ENCODE measurements around the gene SVEP1.

Gene SVEP1

GRCh38 chr9:110566156-110566555, 13.4 kb downstream of the SVEP1 start:
- no peak for TF ChIP-seq CTCF (conservative IDR thresholded peaks at IDR 0.05; ENCODE audit: low read depth, low read length)
- no peak for DNase-seq (ENCODE audit: low read depth)
- H3K4me3 ChIP-seq (ENCODE audit: low read length) = no peak overlapping the region

GRCh38 chr9:110561826-110562225, 17.7 kb downstream of the SVEP1 start:
- no peak for TF ChIP-seq CTCF (conservative IDR thresholded peaks at IDR 0.05; ENCODE audit: low read depth, low read length)
- no peak overlapping the region for H3K4me3 ChIP-seq (ENCODE audit: low read length)
- DNase-seq (ENCODE audit: low read depth) = no peak

- no peak for DNase-seq (ENCODE audit: low read depth)
- H3K4me3 ChIP-seq (ENCODE audit: low read length) = no peak overlapping the region
- no peak for TF ChIP-seq CTCF (conservative IDR thresholded peaks at IDR 0.05; ENCODE audit: low read depth, low read length)
Measured at GRCh38 chr9:110559869-110560268, 19.7 kb downstream of the SVEP1 start.

GRCh38 chr9:110555551-110556331, 23.8 kb downstream of the SVEP1 start:
- H3K4me3 ChIP-seq (ENCODE audit: low read length) = no peak overlapping the region
- no peak for TF ChIP-seq CTCF (conservative IDR thresholded peaks at IDR 0.05; ENCODE audit: low read depth, low read length)
- peak; percentile 66 for DNase-seq (ENCODE audit: low read depth)

- no peak overlapping the region for H3K4me3 ChIP-seq (ENCODE audit: low read length)
- no peak for DNase-seq (ENCODE audit: low read depth)
- TF ChIP-seq CTCF (conservative IDR thresholded peaks at IDR 0.05; ENCODE audit: low read depth, low read length) = no peak
Measured at GRCh38 chr9:110546411-110546871, 33.1 kb downstream of the SVEP1 start.

GRCh38 chr9:110545705-110546104, 33.8 kb downstream of the SVEP1 start:
- no peak for TF ChIP-seq CTCF (conservative IDR thresholded peaks at IDR 0.05; ENCODE audit: low read depth, low read length)
- DNase-seq (ENCODE audit: low read depth) = no peak
- H3K4me3 ChIP-seq (ENCODE audit: low read length) = no peak overlapping the region

GRCh38 chr9:110543631-110544051, 35.9 kb downstream of the SVEP1 start:
- TF ChIP-seq CTCF (conservative IDR thresholded peaks at IDR 0.05; ENCODE audit: low read depth, low read length) = no peak
- H3K4me3 ChIP-seq (ENCODE audit: low read length) = no peak overlapping the region
- DNase-seq (ENCODE audit: low read depth) = no peak
